SH-SY5Y (cell line): ENCODE results near the gene EMX1.

ENCODE experiments used
- GATA2 ChIP-seq: IDR thresholded peaks from 2 replicates; pipeline ENCODE4 v1.6.1; 2011; ENCODE audit warnings: mild to moderate bottlenecking, low read depth, low read length
- GATA3 ChIP-seq: IDR thresholded peaks from 2 replicates; pipeline ENCODE4 v1.6.1; 2011; ENCODE audit warnings: low read depth, mild to moderate bottlenecking, low read length, moderate library complexity

DNA sequence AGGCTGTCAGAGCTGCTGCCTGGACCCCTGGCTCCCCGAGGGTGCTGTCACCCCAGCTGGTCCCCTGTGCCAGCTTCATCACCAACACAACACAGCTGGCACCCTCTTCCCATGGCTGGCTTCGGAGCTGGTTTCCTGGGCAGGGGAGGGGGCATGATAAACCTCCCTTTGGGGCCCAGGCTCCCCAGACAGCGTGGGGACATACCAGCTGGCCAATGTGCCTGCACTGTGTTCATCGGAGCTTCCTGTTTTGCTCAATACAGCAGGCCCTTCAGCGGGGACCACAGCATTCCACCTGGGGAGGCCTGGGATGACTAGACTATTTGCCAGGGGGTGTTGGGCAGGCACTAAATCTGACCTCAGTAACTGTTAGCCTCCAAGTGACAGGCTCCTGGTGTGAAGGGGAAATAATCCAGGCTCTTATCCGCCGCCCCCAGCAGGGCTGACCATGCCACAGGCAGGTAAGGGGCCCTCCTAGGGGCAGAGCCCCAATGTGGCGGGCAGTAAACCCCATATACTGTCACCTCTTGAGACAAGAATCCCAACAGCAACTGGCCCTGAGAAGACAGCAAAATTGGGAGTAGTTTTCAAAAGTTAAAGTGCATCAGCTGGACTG lies 44.6 kb downstream of the EMX1 start:
- no peak for TF ChIP-seq GATA2
- no peak for TF ChIP-seq GATA3
